Body of pancreas (tissue), 4 donors: ENCODE data around the gene PRELP. TPM values are rescaled to one million over a fixed set of nuclear protein-coding genes. Genes with fewer than 3 reads are reported as not detected.

Source experiments
- ATAC-seq: fragments of 150-250 bp; one replicate; pipeline ENCODE4 v1.9.1; 2016
- DNase-seq, 4 donors: peaks; one replicate each; pipeline ENCODE4 v3.0.0-alpha.2; 2019
- H3K27ac ChIP-seq, 4 donors: fragments of 200-600 bp; sonication (generic); 1 replicate in 3 of 4; 2 replicates in 1 of 4; pipeline versions ENCODE4 v1.5.1 to v1.6.1; 2016 to 2019; ENCODE audit warnings: mild to moderate bottlenecking in 1 of 4, mixed read lengths in 1 of 4, moderate library complexity in 1 of 4
- H3K27me3 ChIP-seq, 2 donors: fragments of 200-600 bp; sonication (generic); one replicate each; pipeline ENCODE4 v1.6.0; 2016; ENCODE audit warnings: mild to moderate bottlenecking in 1 of 2
- H3K36me3 ChIP-seq, 2 donors: fragments of 200-600 bp; sonication (generic); replicated peaks in 1 of 2; 2 replicates each; pipeline ENCODE4 v1.5.1; 2016; ENCODE audit warnings: low read depth in 2 of 2; ENCODE audit not compliant: insufficient read depth in 1 of 2
- H3K4me1 ChIP-seq: fragments of 200-600 bp; sonication (generic); one replicate; pipeline ENCODE4 v1.6.0; 2016
- H3K4me3 ChIP-seq, 2 donors: fragments of 200-600 bp; sonication (generic); 1 replicate in 1 of 2; 2 replicates in 1 of 2; pipeline ENCODE4 v1.5.1; 2016 to 2019
- H3K9me3 ChIP-seq, 3 donors: fragments of 200-600 bp; sonication (generic); 1 replicate in 2 of 3; 2 replicates in 1 of 3; pipeline ENCODE4 v1.5.1; 2016
- CTCF ChIP-seq, 7 experiments: fragments of 450-650 bp in 4 of 7; fragments of 200-600 bp in 3 of 7; sonication (generic) in 3 of 7; IDR thresholded peaks; one replicate each; pipeline ENCODE4 v1.5.1; 2016 to 2019; ENCODE audit warnings: antibody characterized with exemption in 7 of 7
- POLR2A ChIP-seq, 3 donors: fragments of 450-650 bp; IDR thresholded peaks; one replicate each; pipeline ENCODE4 v1.6.1; 2016; ENCODE audit warnings: antibody characterized with exemption in 3 of 3, mild to moderate bottlenecking in 2 of 3
- WGBS, 2 donors: methylation state at CpG; one replicate each; pipeline ENCODE4 v1.1.5; 2017; 5-methylcytosine and 5-hydroxymethylcytosine counted together
- intact Hi-C: fragments of 100-400 bp; cut with DNase I; formaldehyde crosslinking; loops from one replicate; pipeline ENCODE4 v1.15.1; 2023
- total RNA-seq, 2 donors: library from RNA; depleted of rRNA; stranded (reverse); fragments of >200 nt; gene quantifications; one replicate each; pipeline ENCODE4 v1.1.0, GENCODE V29; 2016

Gene PRELP
- total RNA-seq, 2 donors from 2014 or later, result 14.8 to 28.0 TPM

DNA sequence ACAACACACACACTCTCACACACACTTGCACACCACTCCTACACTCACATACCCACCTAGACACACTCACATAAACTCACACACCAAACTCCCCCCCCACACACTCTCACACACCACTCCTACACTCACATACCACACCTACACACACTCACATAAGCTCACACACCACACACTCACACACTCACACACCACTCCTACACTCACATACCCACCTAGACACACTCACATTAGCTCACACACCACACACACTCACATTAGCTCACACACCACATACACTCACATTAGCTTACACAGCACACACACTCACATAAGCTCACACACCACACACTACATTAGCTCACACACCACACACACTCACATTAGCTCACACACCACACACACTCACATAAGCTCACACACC lies 51.4 kb downstream of the PRELP start:
- no peaks in the 10 kb centered on the region for H3K36me3 ChIP-seq
- DNase-seq (no peak), ATAC-seq (no peak)
- no peaks in the 10 kb centered on the region for H3K9me3 ChIP-seq
- no peaks in the 10 kb centered on the region for H3K27me3 ChIP-seq
- TF ChIP-seq POLR2A (IDR thresholded peaks at IDR 0.05) (no peak), CTCF (IDR thresholded peaks at IDR 0.05) (no peak)
- no peak overlapping the region for H3K27ac ChIP-seq
- no peak overlapping the region for H3K4me3 ChIP-seq
- no peaks in the 10 kb centered on the region for H3K4me1 ChIP-seq
- intact Hi-C loops, result no loop called here

- WGBS, 2 donors, result 90 to 94% methylated on average over 3 of the region's 3 CpGs
Measured at GRCh38 chr1:203528063-203528462, 52.5 kb downstream of the PRELP start.

GRCh38 chr1:203528976-203529835 lies 53.6 kb downstream of the PRELP start:
- no peaks in the 10 kb centered on the region for H3K4me1 ChIP-seq
- H3K4me3 ChIP-seq, result no peak overlapping the region
- 70 to 86% methylated on average over 5 to 6 of the region's 6 CpGs for WGBS, 2 donors
- H3K27ac ChIP-seq, result no peak overlapping the region
- no peak for TF ChIP-seq CTCF (IDR thresholded peaks at IDR 0.05)
- TF ChIP-seq POLR2A (IDR thresholded peaks at IDR 0.05), result no peak
- H3K36me3 ChIP-seq, result no peaks in the 10 kb centered on the region
- no peaks in the 10 kb centered on the region for H3K9me3 ChIP-seq
- DNase-seq (no peak), ATAC-seq (no peak)
- H3K27me3 ChIP-seq, result no peaks in the 10 kb centered on the region
- intact Hi-C loops, result no loop called here

More at GRCh38 chr1:203528063-203528462, 52.5 kb downstream of the PRELP start:
- Histone ChIP-seq H3K4me1 (no peaks in the 10 kb centered on the region), H3K4me3 (no peak overlapping the region), H3K9me3 (no peaks in the 10 kb centered on the region), H3K27me3 (no peaks in the 10 kb centered on the region), H3K36me3 (no peaks in the 10 kb centered on the region), H3K27ac (no peak overlapping the region)
- intact Hi-C loops, result no loop called here
- TF ChIP-seq POLR2A (IDR thresholded peaks at IDR 0.05) (no peak), CTCF (IDR thresholded peaks at IDR 0.05) (no peak)
- no peak for DNase-seq
- ATAC-seq, result no peak

GRCh38 chr1:203531063-203531462 lies 55.5 kb downstream of the PRELP start:
- TF ChIP-seq POLR2A (IDR thresholded peaks at IDR 0.05) (no peak), CTCF (IDR thresholded peaks at IDR 0.05) (no peak)
- no peaks in the 10 kb centered on the region for H3K4me1 ChIP-seq
- 87 to 93% methylated on average over 3 of the region's 3 CpGs for WGBS, 2 donors
- intact Hi-C loops, result no loop called here
- ATAC-seq, result no peak
- H3K9me3 ChIP-seq, result no peaks in the 10 kb centered on the region
- H3K36me3 ChIP-seq, result no peaks in the 10 kb centered on the region
- H3K27ac ChIP-seq, result no peak overlapping the region
- H3K27me3 ChIP-seq, result no peaks in the 10 kb centered on the region
- H3K4me3 ChIP-seq, result no peak overlapping the region
- no peak for DNase-seq

- H3K36me3 ChIP-seq, result no peaks in the 10 kb centered on the region
- intact Hi-C loops, result no loop called here
- H3K4me3 ChIP-seq, result no peak overlapping the region
- TF ChIP-seq POLR2A (IDR thresholded peaks at IDR 0.05) (no peak), CTCF (IDR thresholded peaks at IDR 0.05) (no peak)
- peaks cover 28% of the 10 kb centered on the region for H3K4me1 ChIP-seq
- H3K9me3 ChIP-seq, result no peaks in the 10 kb centered on the region
- H3K27ac ChIP-seq, result no peak overlapping the region
- no peaks in the 10 kb centered on the region for H3K27me3 ChIP-seq
- DNase-seq (no peak), ATAC-seq (no peak)
Measured at GRCh38 chr1:203534012-203534411, 58.4 kb downstream of the PRELP start.
